Esophagus squamous epithelium (tissue), 5 donors: Measurements from ENCODE around the gene KLK13. TPM values are rescaled to one million over a fixed set of nuclear protein-coding genes. Genes with fewer than 3 reads are reported as not detected.

Experiments
- DNase-seq: peaks from one replicate; lab custom pipeline; 2025; lab: John Stamatoyannopoulos, UW
- H3K27ac ChIP-seq, 4 donors: fragments of 200-600 bp; sonication (generic); one replicate each; pipeline ENCODE4 v1.5.1; 2016 to 2019; ENCODE audit warnings: mild to moderate bottlenecking in 1 of 4
- H3K27me3 ChIP-seq, 4 donors: fragments of 200-600 bp; sonication (generic); 1 replicate in 3 of 4; 2 replicates in 1 of 4; pipeline versions ENCODE4 v1.5.1 to v1.6.0; 2017 to 2021; ENCODE audit warnings: antibody characterized with exemption in 1 of 4
- H3K36me3 ChIP-seq, 3 donors: fragments of 200-600 bp; sonication (generic); one replicate each; pipeline ENCODE4 v1.5.1; 2016 to 2019
- H3K4me1 ChIP-seq, 3 donors: fragments of 200-600 bp; sonication (generic); one replicate each; pipeline ENCODE4 v1.5.1; 2017 to 2019
- H3K4me3 ChIP-seq, 4 donors: fragments of 200-600 bp; sonication (generic); 1 replicate in 3 of 4; 2 replicates in 1 of 4; pipeline ENCODE4 v1.5.1; 2016 to 2019; ENCODE audit warnings: mild to moderate bottlenecking in 2 of 4, moderate library complexity in 1 of 4
- H3K9me3 ChIP-seq, 3 donors: fragments of 200-600 bp; sonication (generic); one replicate each; pipeline ENCODE4 v1.5.1; 2016 to 2019
- POLR2A ChIP-seq, 4 donors: fragments of 450-650 bp; IDR thresholded peaks; one replicate each; pipeline ENCODE4 v1.6.1; 2017; ENCODE audit warnings: antibody characterized with exemption in 4 of 4, mild to moderate bottlenecking in 4 of 4, moderate library complexity in 3 of 4
- WGBS, 2 donors: methylation state at CpG; one replicate each; pipeline ENCODE4 v1.1.5; 2018; 5-methylcytosine and 5-hydroxymethylcytosine counted together
- intact Hi-C: fragments of 100-400 bp; cut with DNase I; formaldehyde crosslinking; loops from one replicate; pipeline ENCODE4 v1.15.0; 2022
- total RNA-seq, 4 donors: library from RNA; depleted of rRNA; stranded (reverse); fragments of >200 nt; gene quantifications; one replicate each; pipeline ENCODE4 v1.1.0, GENCODE V29; 2016
- TF ChIP-seq, protein P1 (sequence below), 6 experiments: fragments of 450-650 bp in 4 of 6; fragments of 200-600 bp in 2 of 6; sonication (generic) in 2 of 6; IDR thresholded peaks; one replicate each; pipeline ENCODE4 v1.5.1; 2016 to 2019; ENCODE audit warnings: antibody characterized with exemption in 6 of 6, mild to moderate bottlenecking in 4 of 6, moderate library complexity in 4 of 6
- donor health status: DM: yes; HTN: yes; CAD: no.

KLK13 gene
- total RNA-seq, 4 donors from 2014 or later, result 163 to 973 (median 600) TPM

- H3K27me3 ChIP-seq, result peaks cover 0 to 12% (median 0%) of the 10 kb centered on the region in 4 donors
- no peak overlapping the region for H3K27ac ChIP-seq
- peaks cover 0 to 26% (median 0%) of the 10 kb centered on the region in 3 donors for H3K4me1 ChIP-seq
- WGBS, 2 donors, result 61 to 65% methylated on average over 9 of the region's 9 CpGs
- intact Hi-C loops, result no loop called here
- TF ChIP-seq POLR2A (IDR thresholded peaks at IDR 0.05), result no peak
- TF ChIP-seq, protein P1, sequence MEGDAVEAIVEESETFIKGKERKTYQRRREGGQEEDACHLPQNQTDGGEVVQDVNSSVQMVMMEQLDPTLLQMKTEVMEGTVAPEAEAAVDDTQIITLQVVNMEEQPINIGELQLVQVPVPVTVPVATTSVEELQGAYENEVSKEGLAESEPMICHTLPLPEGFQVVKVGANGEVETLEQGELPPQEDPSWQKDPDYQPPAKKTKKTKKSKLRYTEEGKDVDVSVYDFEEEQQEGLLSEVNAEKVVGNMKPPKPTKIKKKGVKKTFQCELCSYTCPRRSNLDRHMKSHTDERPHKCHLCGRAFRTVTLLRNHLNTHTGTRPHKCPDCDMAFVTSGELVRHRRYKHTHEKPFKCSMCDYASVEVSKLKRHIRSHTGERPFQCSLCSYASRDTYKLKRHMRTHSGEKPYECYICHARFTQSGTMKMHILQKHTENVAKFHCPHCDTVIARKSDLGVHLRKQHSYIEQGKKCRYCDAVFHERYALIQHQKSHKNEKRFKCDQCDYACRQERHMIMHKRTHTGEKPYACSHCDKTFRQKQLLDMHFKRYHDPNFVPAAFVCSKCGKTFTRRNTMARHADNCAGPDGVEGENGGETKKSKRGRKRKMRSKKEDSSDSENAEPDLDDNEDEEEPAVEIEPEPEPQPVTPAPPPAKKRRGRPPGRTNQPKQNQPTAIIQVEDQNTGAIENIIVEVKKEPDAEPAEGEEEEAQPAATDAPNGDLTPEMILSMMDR (IDR thresholded peaks at IDR 0.05), result no peak
- H3K36me3 ChIP-seq, result no peaks in the 10 kb centered on the region
- DNase-seq, result no peak
- no peaks in the 10 kb centered on the region for H3K9me3 ChIP-seq
- no peak overlapping the region for H3K4me3 ChIP-seq
Observed at GRCh38 chr19:51036519-51036918, 28.4 kb downstream of the KLK13 start.

DNA sequence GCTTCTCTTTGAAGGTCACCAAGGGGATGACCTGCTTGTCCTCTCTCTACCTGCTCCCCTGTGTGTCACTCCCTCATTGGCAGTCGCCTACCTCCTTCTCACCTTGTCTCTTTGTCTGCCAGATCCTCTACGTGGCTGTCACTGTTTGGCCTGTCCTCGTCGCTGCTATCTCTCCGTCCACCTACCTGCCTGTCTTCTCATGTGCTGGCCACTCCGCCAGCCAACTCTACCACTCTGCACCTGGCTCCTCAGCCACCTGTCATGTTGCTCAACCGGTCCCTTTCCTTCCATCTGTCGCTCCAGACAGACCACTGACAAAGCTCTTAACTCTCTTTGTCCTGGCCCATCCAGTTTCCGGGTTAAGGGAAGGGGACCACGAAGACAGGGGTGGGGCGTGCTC is 30.2 kb downstream of the KLK13 start, which contains the start of gene KLK12:
TSS of gene KLK12 (minus strand) at position 299 of the 400 bp plus-strand sequence. CDS start 381 bp downstream, outside the sequence.
- intact Hi-C loops, result no loop called here
- Histone ChIP-seq H3K27ac (peak within 1 kb of the TSS in 3 of 4 donors; percentile 43 to 79 (median 72)), H3K4me1 (peaks cover 0 to 26% (median 0%) of the 10 kb centered on the region in 3 donors), H3K9me3 (no peaks in the 10 kb centered on the region), H3K27me3 (peaks cover 0 to 16% (median 0%) of the 10 kb centered on the region in 4 donors), H3K36me3 (no peaks in the 10 kb centered on the region), H3K4me3 (peak within 1 kb of the TSS in 3 of 4 donors; percentile 3 to 33 (median 28))
- no peak for TF ChIP-seq POLR2A (IDR thresholded peaks at IDR 0.05)
- TF ChIP-seq, protein P1 (IDR thresholded peaks at IDR 0.05), result no peak
- DNase-seq, result no peak
- 45 to 51% methylated on average over 10 to 11 of the region's 11 CpGs for WGBS, 2 donors

- Histone ChIP-seq H3K27ac (no peak overlapping the region), H3K36me3 (no peaks in the 10 kb centered on the region), H3K9me3 (no peaks in the 10 kb centered on the region), H3K4me1 (peaks cover 0 to 29% (median 6%) of the 10 kb centered on the region in 3 donors), H3K4me3 (no peak overlapping the region), H3K27me3 (peaks cover 0 to 32% (median 0%) of the 10 kb centered on the region in 4 donors)
- 89 to 90% methylated on average over 14 to 24 of the region's 28 CpGs for WGBS, 2 donors
- DNase-seq, result no peak
- intact Hi-C loops, result no loop called here
- no peak for TF ChIP-seq POLR2A (IDR thresholded peaks at IDR 0.05)
- TF ChIP-seq, protein P1 (IDR thresholded peaks at IDR 0.05), result no peak
Observed at GRCh38 chr19:51031880-51032225, 33.0 kb downstream of the KLK13 start.

DNA sequence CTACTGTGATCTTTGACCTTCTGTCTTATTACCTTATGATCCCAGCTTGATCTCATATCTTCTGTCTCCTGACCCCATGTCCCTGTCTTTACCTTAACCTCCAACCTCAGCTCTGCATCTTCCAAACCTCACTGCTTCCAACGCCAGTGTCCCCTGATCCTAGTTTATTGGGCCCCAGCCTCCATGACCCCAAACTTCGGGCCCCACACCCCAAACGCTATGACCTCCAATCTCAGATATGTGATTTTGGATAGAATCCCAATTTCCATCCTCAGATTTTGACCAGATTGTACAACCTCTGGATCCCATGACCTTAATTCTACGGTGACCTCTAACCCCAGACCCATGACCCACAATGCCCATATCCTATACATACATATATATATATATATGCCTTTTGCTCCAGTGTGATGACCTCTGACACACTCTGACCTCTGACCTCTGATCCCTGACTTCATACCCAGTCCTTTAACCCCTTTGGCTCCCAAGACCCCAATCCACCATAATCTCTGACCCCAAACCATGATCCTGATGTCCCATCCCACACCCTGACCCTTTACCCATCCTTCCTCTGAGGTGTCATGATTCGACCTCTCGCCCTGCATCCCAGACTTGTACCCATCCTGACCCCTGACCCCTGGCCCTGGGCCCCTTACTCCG is 33.5 kb downstream of the KLK13 start:
- TF ChIP-seq POLR2A (IDR thresholded peaks at IDR 0.05), result no peak
- TF ChIP-seq, protein P1 (IDR thresholded peaks at IDR 0.05), result no peak
- WGBS, 2 donors, result 79 to 88% methylated on average over 7 of the region's 7 CpGs
- H3K27me3 ChIP-seq, result peaks cover 0 to 36% (median 0%) of the 10 kb centered on the region in 4 donors

DNA sequence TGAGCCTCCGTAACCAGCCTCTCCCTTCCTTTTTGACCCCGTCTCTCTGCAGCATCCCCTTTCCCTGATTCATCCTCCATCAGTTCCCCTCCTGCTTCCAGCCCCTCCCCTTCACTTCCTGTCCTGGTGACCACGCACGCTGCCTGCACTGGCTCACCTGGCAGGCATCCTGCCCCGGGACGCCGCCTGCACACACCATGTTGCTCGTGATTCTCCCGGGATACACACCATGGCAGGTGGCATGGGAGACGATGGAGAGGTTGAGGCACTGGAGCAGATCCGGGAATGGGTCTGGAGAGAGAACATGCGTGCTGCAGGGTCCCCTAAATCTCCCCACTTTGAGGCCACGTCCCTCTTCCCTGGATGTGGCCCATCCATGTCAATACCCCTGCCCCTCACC is 34.3 kb downstream of the KLK13 start:
- H3K27me3 ChIP-seq, result peaks cover 0 to 41% (median 0%) of the 10 kb centered on the region in 4 donors
- H3K4me1 ChIP-seq, result peaks cover 7 to 41% (median 11%) of the 10 kb centered on the region in 3 donors
- no peak for TF ChIP-seq POLR2A (IDR thresholded peaks at IDR 0.05)
- TF ChIP-seq, protein P1 (IDR thresholded peaks at IDR 0.05), result no peak
- H3K4me3 ChIP-seq, result no peak overlapping the region
- H3K27ac ChIP-seq, result no peak overlapping the region
- no peaks in the 10 kb centered on the region for H3K9me3 ChIP-seq
- DNase-seq, result no peak
- intact Hi-C loops, result no loop called here
- WGBS, 2 donors, result 64 to 78% methylated on average over 10 to 13 of the region's 13 CpGs
- H3K36me3 ChIP-seq, result no peaks in the 10 kb centered on the region

More for the DNA sequence above, 33.5 kb downstream of the KLK13 start:
- H3K9me3 ChIP-seq, result no peaks in the 10 kb centered on the region
- H3K36me3 ChIP-seq, result no peaks in the 10 kb centered on the region
- H3K27ac ChIP-seq, result no peak overlapping the region
- no peak overlapping the region for H3K4me3 ChIP-seq
- peaks cover 3 to 34% (median 6%) of the 10 kb centered on the region in 3 donors for H3K4me1 ChIP-seq
- DNase-seq, result no peak
- intact Hi-C loops, result no loop called here
